ENCODE data around the gene CD79A. TPM values are rescaled to one million over a fixed set of nuclear protein-coding genes. Genes with fewer than 3 reads are reported as not detected.
"Not testable (repeated sequence)": the region's sequence is repeated elsewhere in the genome, so short reads cannot be mapped to it uniquely, and the experiment has no call there.

The CD79A gene
- total and polyA plus RNA-seq, 7 donors = 1.8 to 169 (median 3.6) TPM; not detected in 4

DNA sequence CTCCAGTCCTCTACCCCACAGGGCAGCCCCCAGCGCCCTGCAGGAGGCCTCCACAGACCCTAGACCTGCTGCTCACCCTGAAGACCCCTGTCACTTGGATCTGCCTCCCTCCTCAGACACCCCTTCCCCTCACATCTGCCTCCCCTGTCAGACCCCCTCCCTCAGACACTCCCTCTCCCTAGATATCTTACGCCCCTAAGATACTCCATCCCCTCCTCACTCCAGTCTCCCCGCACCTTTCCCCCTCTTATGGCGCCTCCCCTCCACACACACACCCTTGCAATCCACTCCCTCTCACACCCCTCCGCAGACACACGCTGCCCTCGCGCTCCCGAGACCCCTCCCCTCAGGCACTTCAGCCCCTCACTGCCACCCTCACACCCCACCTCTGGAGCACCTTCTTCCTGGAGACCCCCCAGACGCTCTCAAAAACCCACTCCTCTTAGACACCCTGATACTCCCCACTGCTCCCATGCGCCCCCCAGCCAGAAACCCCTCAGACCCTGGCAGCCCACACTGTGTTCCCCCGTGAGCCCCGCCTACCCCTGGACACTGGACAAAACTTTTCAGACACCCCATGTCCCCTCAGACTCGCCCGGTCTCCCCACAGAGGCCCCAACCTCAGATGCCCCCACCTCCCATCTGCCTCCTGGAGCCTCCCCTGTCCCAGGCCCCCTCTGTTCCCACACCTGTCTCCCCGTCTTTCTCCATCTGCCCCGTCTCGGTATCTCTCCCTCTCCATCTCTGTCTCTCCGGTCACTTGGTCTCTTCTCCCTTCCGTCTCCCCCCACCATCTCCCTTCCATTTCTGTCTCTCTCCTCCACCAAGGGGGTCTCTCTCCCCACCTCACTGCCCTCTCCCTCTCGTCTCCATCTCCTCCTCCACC lies 36.7 kb downstream of the CD79A start:
- peaks cover 36 to 78% (median 66%) of the 10 kb centered on the region in 3 donors for H3K27me3 ChIP-seq

DNA sequence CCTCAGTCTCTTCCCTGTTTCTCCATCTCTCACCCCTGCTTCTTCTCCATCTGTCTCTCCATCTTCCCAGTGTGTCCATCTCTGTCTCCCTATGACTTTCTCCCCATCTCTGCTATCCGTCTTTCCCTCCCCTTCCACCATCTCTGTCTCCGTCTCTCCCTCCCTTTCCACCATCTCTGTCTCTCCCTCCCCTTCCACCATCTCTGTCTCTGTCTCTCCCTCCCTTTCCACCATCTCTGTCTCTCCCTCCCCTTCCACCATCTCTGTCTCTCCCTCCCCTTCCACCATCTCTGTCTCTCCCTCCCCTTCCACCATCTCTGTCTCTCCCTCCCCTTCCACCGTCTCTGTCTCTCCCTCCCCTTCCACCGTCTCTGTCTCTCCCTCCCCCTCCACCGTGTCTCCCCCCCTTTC lies 37.4 kb downstream of the CD79A start:
- H3K36me3 ChIP-seq; DNase-seq; H3K9me3 ChIP-seq; intact Hi-C loops (cut with DNase I); H3K4me3 ChIP-seq; H3K27ac ChIP-seq: not testable (repeated sequence)
- peaks cover 36 to 84% (median 72%) of the 10 kb centered on the region in 3 donors for H3K27me3 ChIP-seq
- WGBS, 2 donors = 1 to 2% methylated on average over 5 of the region's 5 CpGs
- peaks cover 0 to 13% (median 7%) of the 10 kb centered on the region in 4 donors for H3K4me1 ChIP-seq

More for the DNA sequence above, 36.7 kb downstream of the CD79A start:
- TF ChIP-seq, protein P1, sequence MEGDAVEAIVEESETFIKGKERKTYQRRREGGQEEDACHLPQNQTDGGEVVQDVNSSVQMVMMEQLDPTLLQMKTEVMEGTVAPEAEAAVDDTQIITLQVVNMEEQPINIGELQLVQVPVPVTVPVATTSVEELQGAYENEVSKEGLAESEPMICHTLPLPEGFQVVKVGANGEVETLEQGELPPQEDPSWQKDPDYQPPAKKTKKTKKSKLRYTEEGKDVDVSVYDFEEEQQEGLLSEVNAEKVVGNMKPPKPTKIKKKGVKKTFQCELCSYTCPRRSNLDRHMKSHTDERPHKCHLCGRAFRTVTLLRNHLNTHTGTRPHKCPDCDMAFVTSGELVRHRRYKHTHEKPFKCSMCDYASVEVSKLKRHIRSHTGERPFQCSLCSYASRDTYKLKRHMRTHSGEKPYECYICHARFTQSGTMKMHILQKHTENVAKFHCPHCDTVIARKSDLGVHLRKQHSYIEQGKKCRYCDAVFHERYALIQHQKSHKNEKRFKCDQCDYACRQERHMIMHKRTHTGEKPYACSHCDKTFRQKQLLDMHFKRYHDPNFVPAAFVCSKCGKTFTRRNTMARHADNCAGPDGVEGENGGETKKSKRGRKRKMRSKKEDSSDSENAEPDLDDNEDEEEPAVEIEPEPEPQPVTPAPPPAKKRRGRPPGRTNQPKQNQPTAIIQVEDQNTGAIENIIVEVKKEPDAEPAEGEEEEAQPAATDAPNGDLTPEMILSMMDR (IDR thresholded peaks at IDR 0.05) = no peak
- no peak for TF ChIP-seq POLR2AphosphoS5 (IDR thresholded peaks at IDR 0.05)
- no peak for TF ChIP-seq POLR2A (IDR thresholded peaks at IDR 0.05)
- H3K4me3 ChIP-seq = no peak overlapping the region
- H3K27ac ChIP-seq = no peak overlapping the region
- 10 to 11% methylated on average over 21 of the region's 21 CpGs for WGBS, 2 donors
- no peak for DNase-seq
- no peaks in the 10 kb centered on the region for H3K9me3 ChIP-seq
- peaks cover 0 to 13% (median 7%) of the 10 kb centered on the region in 4 donors for H3K4me1 ChIP-seq
- intact Hi-C loops (cut with DNase I) = no loop called here
- H3K36me3 ChIP-seq = no peaks in the 10 kb centered on the region

DNA sequence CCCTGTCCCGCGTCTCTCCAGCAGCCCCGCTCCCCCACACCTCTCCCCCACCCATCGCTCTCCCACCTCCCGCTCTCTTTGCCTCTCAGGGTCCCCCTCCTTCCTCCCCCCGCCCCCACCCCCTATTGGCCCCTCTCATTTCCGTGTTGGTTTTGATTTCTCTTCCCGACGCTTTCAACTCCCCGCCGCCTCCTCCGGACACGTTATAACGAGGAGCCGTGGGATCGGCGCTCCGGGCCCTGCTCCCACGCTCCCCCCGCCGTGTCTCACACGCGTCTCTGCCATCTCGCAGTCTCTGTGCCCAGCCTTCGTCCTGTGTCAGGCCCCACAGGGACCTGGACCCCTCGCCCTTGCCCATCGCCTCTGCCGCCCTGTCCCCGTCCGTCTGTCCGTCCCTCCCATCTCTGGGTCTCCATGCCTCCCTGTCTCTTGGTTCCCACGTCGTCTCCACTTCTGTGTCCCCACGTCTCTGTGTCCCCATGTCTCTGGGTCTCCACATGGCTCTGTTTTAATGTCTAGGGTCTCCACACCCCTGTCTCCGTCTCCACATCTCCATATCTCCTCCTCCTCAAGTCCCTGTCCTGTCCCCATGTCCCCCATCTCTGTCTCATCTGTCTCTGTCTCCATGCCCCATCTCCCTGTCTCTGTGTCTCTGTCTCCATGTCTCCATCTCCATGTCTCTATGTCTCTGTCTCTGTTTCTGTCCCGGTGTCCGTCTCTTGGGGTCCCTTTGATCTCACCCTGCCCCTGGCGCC lies 38.1 kb downstream of the CD79A start:
- Histone ChIP-seq H3K36me3 (no peaks in the 10 kb centered on the region), H3K4me3 (no peak overlapping the region), H3K27ac (no peak overlapping the region), H3K27me3 (peaks cover 36 to 92% (median 78%) of the 10 kb centered on the region in 3 donors), H3K9me3 (no peaks in the 10 kb centered on the region), H3K4me1 (peaks cover 0 to 13% (median 7%) of the 10 kb centered on the region in 4 donors)
- WGBS, 2 donors = 4 to 6% methylated on average over 38 of the region's 38 CpGs
- intact Hi-C loops (cut with DNase I) = no loop called here
- no peak for DNase-seq
- TF ChIP-seq, protein P1 (IDR thresholded peaks at IDR 0.05) = no peak
- TF ChIP-seq EP300 (IDR thresholded peaks at IDR 0.05) (no peak), POLR2A (IDR thresholded peaks at IDR 0.05) (no peak), POLR2AphosphoS5 (IDR thresholded peaks at IDR 0.05) (no peak)

DNA sequence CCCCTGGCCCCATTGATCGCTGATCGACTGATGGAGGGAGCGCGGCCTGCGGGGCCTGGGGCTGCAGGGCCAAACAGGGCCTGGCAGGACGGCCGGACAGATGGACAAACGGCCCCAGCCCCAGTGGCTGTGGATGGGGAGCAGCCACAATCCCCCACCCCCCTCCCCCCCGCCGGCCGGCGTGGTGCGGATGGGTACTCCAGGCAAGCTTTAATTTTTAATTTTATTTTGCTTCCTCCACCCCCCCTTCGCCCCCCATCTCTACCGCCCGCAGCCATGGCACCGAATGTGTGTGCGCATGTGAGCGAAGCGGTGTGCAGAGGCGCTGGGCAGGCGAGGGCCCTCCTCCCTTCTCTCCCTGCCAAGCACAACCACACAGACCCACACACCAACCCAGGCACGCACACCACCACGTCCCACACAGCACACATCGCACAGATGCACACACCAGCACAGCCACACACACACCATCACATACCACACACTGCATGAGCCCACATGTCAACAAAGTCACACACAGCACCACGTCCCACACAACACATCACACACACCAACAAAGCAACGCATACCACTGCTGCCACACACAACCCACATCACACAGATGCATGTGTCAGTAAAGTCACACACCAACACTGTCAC lies 38.8 kb downstream of the CD79A start:
- Histone ChIP-seq H3K9me3 (no peaks in the 10 kb centered on the region), H3K4me1 (peaks cover 0 to 13% (median 7%) of the 10 kb centered on the region in 4 donors), H3K4me3 (no peak overlapping the region), H3K36me3 (no peaks in the 10 kb centered on the region), H3K27me3 (peaks cover 38 to 97% (median 85%) of the 10 kb centered on the region in 3 donors), H3K27ac (no peak overlapping the region)
- WGBS, 2 donors = 32 to 59% methylated on average over 27 of the region's 27 CpGs
- no peak for DNase-seq
- no peak for TF ChIP-seq POLR2AphosphoS5 (IDR thresholded peaks at IDR 0.05)
- TF ChIP-seq, protein P1 (IDR thresholded peaks at IDR 0.05) = no peak
- no peak for TF ChIP-seq EP300 (IDR thresholded peaks at IDR 0.05)
- no peak for TF ChIP-seq POLR2A (IDR thresholded peaks at IDR 0.05)
- intact Hi-C loops (cut with DNase I) = no loop called here

Measured in sigmoid colon (tissue), 7 donors.